HepG2 (cell line): ENCODE results near the gene LRRC45. TPM values are rescaled to one million over a fixed set of nuclear protein-coding genes. Genes with fewer than 3 reads are reported as not detected.

Experiments
- ETV5 ChIP-seq: IDR thresholded peaks from 2 replicates; pipeline ENCODE4 v1.6.1; 2018; ENCODE audit warnings: missing biosample characterization, missing genetic modification reagents, inconsistent platforms, borderline replicate concordance
- GABPB1 ChIP-seq: IDR thresholded peaks from 2 replicates; pipeline ENCODE4 v1.6.1; 2016; ENCODE audit warnings: mild to moderate bottlenecking, missing genetic modification reagents, moderate library complexity, missing compliant biosample characterization
- HIVEP1 ChIP-seq: sonication (generic); formaldehyde crosslinking; IDR thresholded peaks from 2 replicates; pipeline ENCODE4 v1.4.0; 2020; ENCODE audit warnings: mild to moderate bottlenecking, missing genetic modification reagents
- NFIC ChIP-seq: IDR thresholded peaks from 2 replicates; pipeline ENCODE4 v1.6.1; 2012; ENCODE audit warnings: mild to moderate bottlenecking, low read length, inconsistent platforms
- NFKB2 ChIP-seq: sonication (generic); formaldehyde crosslinking; IDR thresholded peaks from 2 replicates; pipeline ENCODE4 v1.4.0; 2020; ENCODE audit warnings: missing genetic modification reagents, borderline replicate concordance
- NRL ChIP-seq: sonication (generic); formaldehyde crosslinking; IDR thresholded peaks from 2 replicates; pipeline ENCODE4 v1.5.0; 2020; ENCODE audit warnings: missing genetic modification reagents, mild to moderate bottlenecking, moderate library complexity, borderline replicate concordance
- SAFB2 ChIP-seq: sonication (generic); formaldehyde crosslinking; IDR thresholded peaks from 2 replicates; pipeline ENCODE4 v1.5.1; 2020; ENCODE audit warnings: missing genetic modification reagents, low read depth, mild to moderate bottlenecking, borderline replicate concordance
- SMARCE1 ChIP-seq: fragments of 450-650 bp; IDR thresholded peaks from 2 replicates; pipeline ENCODE4 v1.6.1; 2017; ENCODE audit warnings: borderline replicate concordance
- ZNF207 ChIP-seq: fragments of 450-650 bp; IDR thresholded peaks from 2 replicates; pipeline ENCODE4 v1.6.1; 2016; ENCODE audit warnings: antibody characterized with exemption, borderline replicate concordance
- ZNF484 ChIP-seq: sonication (generic); formaldehyde crosslinking; IDR thresholded peaks from 2 replicates; pipeline ENCODE4 v1.5.1; 2020; ENCODE audit warnings: mild to moderate bottlenecking, low read depth, missing genetic modification reagents, borderline replicate concordance
- ZNF549 ChIP-seq: sonication (generic); formaldehyde crosslinking; IDR thresholded peaks from 2 replicates; pipeline ENCODE4 v1.5.0; 2020; ENCODE audit warnings: missing genetic modification reagents
- ZNF792 ChIP-seq: IDR thresholded peaks from 2 replicates; pipeline ENCODE4 v1.6.1; 2016
- ZNF841 ChIP-seq: sonication (generic); formaldehyde crosslinking; IDR thresholded peaks from 2 replicates; pipeline ENCODE4 v1.8.1; 2023; ENCODE audit warnings: missing genetic modification reagents, borderline replicate concordance
- ZNF883 ChIP-seq: sonication (generic); formaldehyde crosslinking; IDR thresholded peaks from 2 replicates; pipeline ENCODE4 v1.5.1; 2020; ENCODE audit warnings: mild to moderate bottlenecking, missing genetic modification reagents; ENCODE audit errors: not compliant biosample characterization
- polyA plus RNA-seq, 8 experiments: library from polyadenylated mRNA; depleted of rRNA in 3 of 8; stranded (reverse) in 7 of 8; unstranded in 1 of 8; fragments of >200 nt; fragmentation: Illumina TruSeq in 4 of 8; extraction: Trizol in 4 of 8; gene quantifications; 2 replicates each; pipeline versions ENCODE4 v1.2.1 to v1.2.3, GENCODE V29; 2011 to 2016; ENCODE audit warnings: low read depth in 4 of 8, missing spikeins in 1 of 8, mixed read lengths in 1 of 8; ENCODE audit not compliant: insufficient read depth in 1 of 8
- total RNA-seq, 5 experiments: library from RNA; depleted of rRNA; stranded (reverse); fragments of >200 nt; fragmentation: Illumina TruSeq; extraction: Trizol; gene quantifications; 2 replicates each; pipeline ENCODE4 v1.2.3, GENCODE V29; 2016; ENCODE audit warnings: low read depth in 1 of 5
- TF ChIP-seq, protein P1 (sequence below): sonication (generic); formaldehyde crosslinking; IDR thresholded peaks from 2 replicates; pipeline ENCODE4 v1.4.0; 2020; ENCODE audit warnings: missing genetic modification reagents, borderline replicate concordance
- TF ChIP-seq, protein P2 (sequence below): sonication (generic); formaldehyde crosslinking; IDR thresholded peaks from 2 replicates; pipeline ENCODE4 v1.5.0; 2020; ENCODE audit warnings: mild to moderate bottlenecking, missing genetic modification reagents
- TF ChIP-seq, protein P3 (sequence below), 2 experiments: fragments of 450-650 bp in 1 of 2; sonication (generic) in 1 of 2; formaldehyde crosslinking; IDR thresholded peaks; 2 replicates each; pipeline versions ENCODE4 v1.5.0 to v1.8.0; 2020 to 2022; ENCODE audit warnings: mild to moderate bottlenecking in 1 of 2, missing genetic modification reagents in 1 of 2
- TF ChIP-seq, protein P4 (sequence below): sonication (generic); formaldehyde crosslinking; IDR thresholded peaks from 2 replicates; pipeline ENCODE4 v1.4.0; 2020; ENCODE audit warnings: missing genetic modification reagents

LRRC45 gene
- total and polyA plus RNA-seq, 2 of the 13 experiments (the other 11 are each of a cell fraction or from before 2014, with no cell fraction given), result 11.6 to 48.1 TPM

DNA sequence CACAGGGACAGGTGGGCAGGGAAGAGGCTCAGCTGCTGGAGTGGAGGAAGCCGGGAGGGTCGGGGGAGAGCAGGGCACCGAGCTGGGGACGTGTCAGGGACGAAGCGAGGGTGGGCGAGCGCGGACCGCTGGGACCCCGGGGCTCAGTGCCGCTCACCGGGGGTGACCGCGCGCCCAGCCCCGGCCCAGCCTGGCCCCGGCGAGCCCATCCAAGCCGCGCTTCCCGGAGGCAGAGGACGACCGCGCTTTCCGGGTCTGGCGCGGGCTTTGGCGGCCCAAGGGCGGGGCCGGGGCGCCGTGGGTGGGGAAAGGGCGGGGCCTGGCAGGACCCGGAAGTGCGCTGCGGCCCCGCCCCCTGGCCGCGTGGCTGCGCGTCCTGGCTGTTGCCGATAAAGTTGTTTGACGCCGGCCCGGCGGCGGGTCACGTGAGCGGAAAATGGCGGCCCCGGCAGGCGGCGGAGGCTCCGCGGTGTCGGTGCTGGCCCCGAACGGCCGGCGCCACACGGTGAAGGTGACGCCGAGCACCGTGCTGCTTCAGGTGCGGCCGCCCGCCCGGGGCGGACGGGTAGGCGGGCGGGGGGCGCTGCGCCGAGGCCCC lies 45.8 kb upstream of the LRRC45 start, which contains the start of gene ASPSCR1 (continued):
- TF ChIP-seq, protein P1, sequence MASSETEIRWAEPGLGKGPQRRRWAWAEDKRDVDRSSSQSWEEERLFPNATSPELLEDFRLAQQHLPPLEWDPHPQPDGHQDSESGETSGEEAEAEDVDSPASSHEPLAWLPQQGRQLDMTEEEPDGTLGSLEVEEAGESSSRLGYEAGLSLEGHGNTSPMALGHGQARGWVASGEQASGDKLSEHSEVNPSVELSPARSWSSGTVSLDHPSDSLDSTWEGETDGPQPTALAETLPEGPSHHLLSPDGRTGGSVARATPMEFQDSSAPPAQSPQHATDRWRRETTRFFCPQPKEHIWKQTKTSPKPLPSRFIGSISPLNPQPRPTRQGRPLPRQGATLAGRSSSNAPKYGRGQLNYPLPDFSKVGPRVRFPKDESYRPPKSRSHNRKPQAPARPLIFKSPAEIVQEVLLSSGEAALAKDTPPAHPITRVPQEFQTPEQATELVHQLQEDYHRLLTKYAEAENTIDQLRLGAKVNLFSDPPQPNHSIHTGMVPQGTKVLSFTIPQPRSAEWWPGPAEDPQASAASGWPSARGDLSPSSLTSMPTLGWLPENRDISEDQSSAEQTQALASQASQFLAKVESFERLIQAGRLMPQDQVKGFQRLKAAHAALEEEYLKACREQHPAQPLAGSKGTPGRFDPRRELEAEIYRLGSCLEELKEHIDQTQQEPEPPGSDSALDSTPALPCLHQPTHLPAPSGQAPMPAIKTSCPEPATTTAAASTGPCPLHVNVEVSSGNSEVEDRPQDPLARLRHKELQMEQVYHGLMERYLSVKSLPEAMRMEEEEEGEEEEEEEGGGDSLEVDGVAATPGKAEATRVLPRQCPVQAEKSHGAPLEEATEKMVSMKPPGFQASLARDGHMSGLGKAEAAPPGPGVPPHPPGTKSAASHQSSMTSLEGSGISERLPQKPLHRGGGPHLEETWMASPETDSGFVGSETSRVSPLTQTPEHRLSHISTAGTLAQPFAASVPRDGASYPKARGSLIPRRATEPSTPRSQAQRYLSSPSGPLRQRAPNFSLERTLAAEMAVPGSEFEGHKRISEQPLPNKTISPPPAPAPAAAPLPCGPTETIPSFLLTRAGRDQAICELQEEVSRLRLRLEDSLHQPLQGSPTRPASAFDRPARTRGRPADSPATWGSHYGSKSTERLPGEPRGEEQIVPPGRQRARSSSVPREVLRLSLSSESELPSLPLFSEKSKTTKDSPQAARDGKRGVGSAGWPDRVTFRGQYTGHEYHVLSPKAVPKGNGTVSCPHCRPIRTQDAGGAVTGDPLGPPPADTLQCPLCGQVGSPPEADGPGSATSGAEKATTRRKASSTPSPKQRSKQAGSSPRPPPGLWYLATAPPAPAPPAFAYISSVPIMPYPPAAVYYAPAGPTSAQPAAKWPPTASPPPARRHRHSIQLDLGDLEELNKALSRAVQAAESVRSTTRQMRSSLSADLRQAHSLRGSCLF (CRISPR knock-in tag), result no peak
- TF ChIP-seq NRL (CRISPR knock-in tag) (no peak), ETV5 (CRISPR knock-in tag) (peak; percentile 59; the same call in 1 of the 2 replicates), SMARCE1 (no peak), SAFB2 (peak; percentile 46), NFKB2 (CRISPR knock-in tag) (0 out of 2 replicates have a peak, but pooled peaks have one; percentile 17), GABPB1 (CRISPR knock-in tag) (peak; percentile 91), ZNF207 (no peak), ZNF549 (CRISPR knock-in tag) (peak; percentile 49; the same call in 1 of the 2 replicates), ZNF841 (no peak), ZNF792 (CRISPR knock-in tag) (0 out of 2 replicates have a peak, but pooled peaks have one; percentile 33), NFIC (no peak), ZNF484 (CRISPR knock-in tag) (peak; percentile 69; the same call in 1 of the 2 replicates), HIVEP1 (CRISPR knock-in tag) (no peak), ZNF883 (CRISPR knock-in tag) (no peak)
- TF ChIP-seq, protein P2, sequence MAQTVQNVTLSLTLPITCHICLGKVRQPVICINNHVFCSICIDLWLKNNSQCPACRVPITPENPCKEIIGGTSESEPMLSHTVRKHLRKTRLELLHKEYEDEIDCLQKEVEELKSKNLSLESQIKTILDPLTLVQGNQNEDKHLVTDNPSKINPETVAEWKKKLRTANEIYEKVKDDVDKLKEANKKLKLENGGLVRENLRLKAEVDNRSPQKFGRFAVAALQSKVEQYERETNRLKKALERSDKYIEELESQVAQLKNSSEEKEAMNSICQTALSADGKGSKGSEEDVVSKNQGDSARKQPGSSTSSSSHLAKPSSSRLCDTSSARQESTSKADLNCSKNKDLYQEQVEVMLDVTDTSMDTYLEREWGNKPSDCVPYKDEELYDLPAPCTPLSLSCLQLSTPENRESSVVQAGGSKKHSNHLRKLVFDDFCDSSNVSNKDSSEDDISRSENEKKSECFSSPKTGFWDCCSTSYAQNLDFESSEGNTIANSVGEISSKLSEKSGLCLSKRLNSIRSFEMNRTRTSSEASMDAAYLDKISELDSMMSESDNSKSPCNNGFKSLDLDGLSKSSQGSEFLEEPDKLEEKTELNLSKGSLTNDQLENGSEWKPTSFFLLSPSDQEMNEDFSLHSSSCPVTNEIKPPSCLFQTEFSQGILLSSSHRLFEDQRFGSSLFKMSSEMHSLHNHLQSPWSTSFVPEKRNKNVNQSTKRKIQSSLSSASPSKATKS (CRISPR knock-in tag), result no peak
- TF ChIP-seq, protein P3, sequence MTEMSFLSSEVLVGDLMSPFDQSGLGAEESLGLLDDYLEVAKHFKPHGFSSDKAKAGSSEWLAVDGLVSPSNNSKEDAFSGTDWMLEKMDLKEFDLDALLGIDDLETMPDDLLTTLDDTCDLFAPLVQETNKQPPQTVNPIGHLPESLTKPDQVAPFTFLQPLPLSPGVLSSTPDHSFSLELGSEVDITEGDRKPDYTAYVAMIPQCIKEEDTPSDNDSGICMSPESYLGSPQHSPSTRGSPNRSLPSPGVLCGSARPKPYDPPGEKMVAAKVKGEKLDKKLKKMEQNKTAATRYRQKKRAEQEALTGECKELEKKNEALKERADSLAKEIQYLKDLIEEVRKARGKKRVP (CRISPR knock-in tag; IDR thresholded peaks at IDR 0.05), result no peak; a peak in 2 of 4 replicates
- TF ChIP-seq, protein P4, sequence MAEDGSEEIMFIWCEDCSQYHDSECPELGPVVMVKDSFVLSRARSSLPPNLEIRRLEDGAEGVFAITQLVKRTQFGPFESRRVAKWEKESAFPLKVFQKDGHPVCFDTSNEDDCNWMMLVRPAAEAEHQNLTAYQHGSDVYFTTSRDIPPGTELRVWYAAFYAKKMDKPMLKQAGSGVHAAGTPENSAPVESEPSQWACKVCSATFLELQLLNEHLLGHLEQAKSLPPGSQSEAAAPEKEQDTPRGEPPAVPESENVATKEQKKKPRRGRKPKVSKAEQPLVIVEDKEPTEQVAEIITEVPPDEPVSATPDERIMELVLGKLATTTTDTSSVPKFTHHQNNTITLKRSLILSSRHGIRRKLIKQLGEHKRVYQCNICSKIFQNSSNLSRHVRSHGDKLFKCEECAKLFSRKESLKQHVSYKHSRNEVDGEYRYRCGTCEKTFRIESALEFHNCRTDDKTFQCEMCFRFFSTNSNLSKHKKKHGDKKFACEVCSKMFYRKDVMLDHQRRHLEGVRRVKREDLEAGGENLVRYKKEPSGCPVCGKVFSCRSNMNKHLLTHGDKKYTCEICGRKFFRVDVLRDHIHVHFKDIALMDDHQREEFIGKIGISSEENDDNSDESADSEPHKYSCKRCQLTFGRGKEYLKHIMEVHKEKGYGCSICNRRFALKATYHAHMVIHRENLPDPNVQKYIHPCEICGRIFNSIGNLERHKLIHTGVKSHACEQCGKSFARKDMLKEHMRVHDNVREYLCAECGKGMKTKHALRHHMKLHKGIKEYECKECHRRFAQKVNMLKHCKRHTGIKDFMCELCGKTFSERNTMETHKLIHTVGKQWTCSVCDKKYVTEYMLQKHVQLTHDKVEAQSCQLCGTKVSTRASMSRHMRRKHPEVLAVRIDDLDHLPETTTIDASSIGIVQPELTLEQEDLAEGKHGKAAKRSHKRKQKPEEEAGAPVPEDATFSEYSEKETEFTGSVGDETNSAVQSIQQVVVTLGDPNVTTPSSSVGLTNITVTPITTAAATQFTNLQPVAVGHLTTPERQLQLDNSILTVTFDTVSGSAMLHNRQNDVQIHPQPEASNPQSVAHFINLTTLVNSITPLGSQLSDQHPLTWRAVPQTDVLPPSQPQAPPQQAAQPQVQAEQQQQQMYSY, result no peak; the same call in 1 of the 2 replicates
